Measurements from ENCODE around the gene DALRD3. TPM values are rescaled to one million over a fixed set of nuclear protein-coding genes. Genes with fewer than 3 reads are reported as not detected.
A peak's percentile ranks its signal among the peaks of the same experiment; 100 is the strongest.

The DALRD3 gene
- total RNA-seq, 1 experiment from 2014 or later = 13.2 TPM

DNA sequence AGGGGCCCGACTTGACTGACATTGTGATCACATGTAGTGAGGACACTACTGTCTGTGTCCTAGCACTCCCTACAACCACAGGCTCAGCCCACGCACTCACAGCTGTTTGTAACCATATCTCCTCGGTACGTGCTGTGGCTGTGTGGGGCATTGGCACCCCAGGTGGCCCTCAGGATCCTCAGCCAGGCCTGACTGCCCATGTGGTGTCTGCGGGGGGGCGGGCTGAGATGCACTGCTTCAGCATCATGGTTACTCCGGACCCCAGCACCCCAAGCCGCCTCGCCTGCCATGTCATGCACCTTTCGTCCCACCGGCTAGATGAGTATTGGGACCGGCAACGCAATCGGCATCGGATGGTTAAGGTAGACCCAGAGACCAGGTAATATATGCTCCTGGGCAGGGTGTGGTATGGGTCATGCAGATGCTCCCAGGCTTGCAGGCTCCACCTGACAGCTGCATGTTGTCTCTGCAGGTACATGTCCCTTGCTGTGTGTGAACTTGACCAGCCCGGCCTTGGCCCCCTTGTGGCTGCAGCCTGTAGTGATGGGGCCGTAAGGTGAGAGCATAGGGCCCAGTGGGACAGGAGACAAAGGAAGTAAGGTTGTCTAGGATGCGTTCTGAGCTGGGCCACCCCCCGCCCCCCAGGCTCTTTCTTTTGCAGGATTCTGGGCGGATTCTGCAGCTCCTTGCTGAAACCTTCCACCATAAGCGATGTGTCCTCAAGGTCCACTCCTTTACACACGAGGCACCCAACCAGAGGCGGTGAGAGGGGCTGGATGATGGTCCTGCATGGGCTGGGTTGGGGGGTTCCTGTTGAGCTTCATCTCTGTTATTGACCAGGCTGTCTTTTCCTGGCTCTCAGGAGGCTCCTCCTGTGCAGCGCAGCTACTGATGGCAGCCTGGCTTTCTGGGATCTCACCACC, 4.4 kb downstream of the DALRD3 start:
- CTCF ChIA-PET = no interaction called here
- DNase-seq (ENCODE audit: low spot score) = no peak

DNA sequence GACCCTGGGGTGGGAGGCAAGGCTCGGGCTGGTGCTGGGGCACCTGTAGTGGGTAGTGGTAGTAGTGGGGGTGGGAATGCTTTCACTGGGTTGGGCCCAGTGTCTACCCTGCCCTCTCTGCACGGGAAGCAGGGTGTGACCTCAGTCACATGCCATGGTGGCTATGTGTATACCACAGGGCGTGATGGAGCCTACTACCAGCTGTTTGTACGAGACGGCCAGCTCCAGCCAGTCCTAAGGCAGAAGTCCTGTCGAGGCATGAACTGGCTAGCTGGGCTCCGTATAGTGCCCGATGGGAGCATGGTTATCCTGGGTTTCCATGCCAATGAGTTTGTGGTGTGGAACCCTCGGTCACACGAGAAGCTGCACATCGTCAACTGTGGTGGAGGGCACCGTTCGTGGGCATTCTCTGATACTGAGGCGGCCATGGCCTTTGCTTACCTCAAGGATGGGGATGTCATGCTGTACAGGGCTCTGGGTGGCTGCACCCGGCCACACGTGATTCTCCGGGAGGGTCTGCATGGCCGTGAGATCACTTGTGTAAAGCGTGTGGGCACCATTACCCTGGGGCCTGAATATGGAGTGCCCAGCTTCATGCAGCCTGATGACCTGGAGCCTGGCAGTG, 5.2 kb downstream of the DALRD3 start:
- BruUV-seq (replicated peaks) = no TSS peak
- Histone ChIP-seq H3K27me3 (replicated peaks; ENCODE audit: insufficient read depth, low read depth, low read length, poor library complexity) (no peaks in the 10 kb centered on the region), H3K9me3 (ENCODE audit: low read depth, low read length, poor library complexity, severe bottlenecking) (no peaks in the 10 kb centered on the region), H3K4me3 (ENCODE audit: low read depth, low read length, poor library complexity, severe bottlenecking) (no peak overlapping the region), H3K27ac (ENCODE audit: low read depth, low read length, poor library complexity, severe bottlenecking) (no peak overlapping the region), H3K36me3 (ENCODE audit: insufficient read depth, low read length, poor library complexity, severe bottlenecking) (peaks cover 16% of the 10 kb centered on the region), H3K4me1 (ENCODE audit: insufficient read depth, low read length, poor library complexity, severe bottlenecking) (no peaks in the 10 kb centered on the region)
- no peak for DNase-seq (ENCODE audit: low spot score)
- ChIA-PET CTCF (no interaction called here), POLR2A (ENCODE audit: low non-redundant PET) (no interaction called here)
- intact Hi-C loops (cut with micrococcal nuclease; ENCODE audit: unreplicated experiment) = no loop called here
- no peak for TF ChIP-seq EZH2 (IDR thresholded peaks at IDR 0.05; ENCODE audit: borderline replicate concordance, low read depth, low read length, poor library complexity, severe bottlenecking)

More for the DNA sequence above, 4.4 kb downstream of the DALRD3 start:
- intact Hi-C loops (cut with micrococcal nuclease; ENCODE audit: unreplicated experiment) = no loop called here
- Histone ChIP-seq H3K27ac (ENCODE audit: low read depth, low read length, poor library complexity, severe bottlenecking) (no peak overlapping the region), H3K4me1 (ENCODE audit: insufficient read depth, low read length, poor library complexity, severe bottlenecking) (no peaks in the 10 kb centered on the region), H3K4me3 (ENCODE audit: low read depth, low read length, poor library complexity, severe bottlenecking) (no peak overlapping the region), H3K27me3 (replicated peaks; ENCODE audit: insufficient read depth, low read depth, low read length, poor library complexity) (no peaks in the 10 kb centered on the region), H3K36me3 (ENCODE audit: insufficient read depth, low read length, poor library complexity, severe bottlenecking) (peaks cover 16% of the 10 kb centered on the region), H3K9me3 (ENCODE audit: low read depth, low read length, poor library complexity, severe bottlenecking) (no peaks in the 10 kb centered on the region)
- no TSS peak for BruUV-seq (replicated peaks)
- TF ChIP-seq, protein P1, sequence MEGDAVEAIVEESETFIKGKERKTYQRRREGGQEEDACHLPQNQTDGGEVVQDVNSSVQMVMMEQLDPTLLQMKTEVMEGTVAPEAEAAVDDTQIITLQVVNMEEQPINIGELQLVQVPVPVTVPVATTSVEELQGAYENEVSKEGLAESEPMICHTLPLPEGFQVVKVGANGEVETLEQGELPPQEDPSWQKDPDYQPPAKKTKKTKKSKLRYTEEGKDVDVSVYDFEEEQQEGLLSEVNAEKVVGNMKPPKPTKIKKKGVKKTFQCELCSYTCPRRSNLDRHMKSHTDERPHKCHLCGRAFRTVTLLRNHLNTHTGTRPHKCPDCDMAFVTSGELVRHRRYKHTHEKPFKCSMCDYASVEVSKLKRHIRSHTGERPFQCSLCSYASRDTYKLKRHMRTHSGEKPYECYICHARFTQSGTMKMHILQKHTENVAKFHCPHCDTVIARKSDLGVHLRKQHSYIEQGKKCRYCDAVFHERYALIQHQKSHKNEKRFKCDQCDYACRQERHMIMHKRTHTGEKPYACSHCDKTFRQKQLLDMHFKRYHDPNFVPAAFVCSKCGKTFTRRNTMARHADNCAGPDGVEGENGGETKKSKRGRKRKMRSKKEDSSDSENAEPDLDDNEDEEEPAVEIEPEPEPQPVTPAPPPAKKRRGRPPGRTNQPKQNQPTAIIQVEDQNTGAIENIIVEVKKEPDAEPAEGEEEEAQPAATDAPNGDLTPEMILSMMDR (conservative IDR thresholded peaks at IDR 0.05; ENCODE audit: low read depth, low read length) = peak; percentile 40
- TF ChIP-seq EZH2 (IDR thresholded peaks at IDR 0.05; ENCODE audit: borderline replicate concordance, low read depth, low read length, poor library complexity, severe bottlenecking) = no peak
- POLR2A ChIA-PET (ENCODE audit: low non-redundant PET) = no interaction called here

DNA sequence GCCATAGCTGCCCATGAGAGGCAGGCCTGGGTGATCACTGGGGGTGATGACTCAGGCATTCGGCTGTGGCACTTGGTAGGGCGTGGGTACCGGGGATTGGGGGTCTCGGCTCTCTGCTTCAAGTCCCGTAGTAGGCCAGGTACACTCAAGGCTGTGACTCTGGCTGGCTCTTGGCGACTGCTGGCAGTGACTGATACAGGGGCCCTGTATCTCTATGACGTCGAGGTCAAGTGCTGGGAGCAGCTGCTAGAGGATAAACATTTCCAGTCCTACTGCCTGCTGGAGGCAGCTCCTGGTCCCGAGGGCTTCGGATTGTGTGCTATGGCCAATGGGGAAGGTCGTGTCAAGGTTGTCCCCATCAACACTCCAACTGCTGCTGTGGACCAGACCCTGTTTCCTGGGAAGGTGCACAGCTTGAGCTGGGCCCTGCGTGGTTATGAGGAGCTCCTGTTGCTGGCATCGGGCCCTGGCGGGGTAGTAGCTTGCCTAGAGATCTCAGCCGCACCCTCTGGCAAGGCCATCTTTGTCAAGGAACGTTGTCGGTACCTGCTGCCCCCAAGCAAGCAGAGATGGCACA, 5.9 kb downstream of the DALRD3 start:
- ChIA-PET POLR2A (ENCODE audit: low non-redundant PET) (no interaction called here), CTCF (no interaction called here)
- no TSS peak for BruUV-seq (replicated peaks)
- H3K9me3 ChIP-seq (ENCODE audit: low read depth, low read length, poor library complexity, severe bottlenecking) = no peaks in the 10 kb centered on the region
- H3K4me1 ChIP-seq (ENCODE audit: insufficient read depth, low read length, poor library complexity, severe bottlenecking) = no peaks in the 10 kb centered on the region
- H3K27ac ChIP-seq (ENCODE audit: low read depth, low read length, poor library complexity, severe bottlenecking) = no peak overlapping the region
- DNase-seq (ENCODE audit: low spot score) = no peak
- no peak for TF ChIP-seq EZH2 (IDR thresholded peaks at IDR 0.05; ENCODE audit: borderline replicate concordance, low read depth, low read length, poor library complexity, severe bottlenecking)
- TF ChIP-seq, protein P1 (conservative IDR thresholded peaks at IDR 0.05; ENCODE audit: low read depth, low read length) = no peak
- H3K27me3 ChIP-seq (replicated peaks; ENCODE audit: insufficient read depth, low read depth, low read length, poor library complexity) = no peaks in the 10 kb centered on the region
- peaks cover 16% of the 10 kb centered on the region for H3K36me3 ChIP-seq (ENCODE audit: insufficient read depth, low read length, poor library complexity, severe bottlenecking)
- intact Hi-C loops (cut with micrococcal nuclease; ENCODE audit: unreplicated experiment) = no loop called here
- no peak overlapping the region for H3K4me3 ChIP-seq (ENCODE audit: low read depth, low read length, poor library complexity, severe bottlenecking)

Measured in A673 (cell line).